ENCODE measurements around the gene JMJD4. TPM values are rescaled to one million over a fixed set of nuclear protein-coding genes. Genes with fewer than 3 reads are reported as not detected.

JMJD4 gene
- polyA plus RNA-seq, 1 donor (not counting 4 experiments of a cell fraction or from before 2014, with no cell fraction given) = 19.5 TPM

- dilution Hi-C loops (cut with MboI; ENCODE audit: extremely low pct_ligation_motif_present, low sequenced_read_pairs) = no loop called here
- peaks cover 4% of the 10 kb centered on the region for H3K79me2 ChIP-seq (ENCODE audit: control insufficient read depth, insufficient read depth, low read length)
- H3K9me1 ChIP-seq (ENCODE audit: control insufficient read depth, extremely low read depth, insufficient read depth, low read length) = no peaks in the 10 kb centered on the region
- H3K27ac ChIP-seq (ENCODE audit: control insufficient read depth, insufficient read depth, low read length) = no peak overlapping the region
- H3K4me1 ChIP-seq (ENCODE audit: control insufficient read depth, extremely low read depth, insufficient read depth, low read length) = peaks cover 24% of the 10 kb centered on the region
- no peak overlapping the region for H3K4me2 ChIP-seq (ENCODE audit: control insufficient read depth, extremely low read depth, insufficient read depth, low read depth, low read length)
- no peaks in the 10 kb centered on the region for H3K27me3 ChIP-seq (ENCODE audit: control insufficient read depth, extremely low read depth, insufficient read depth, low read length)
- FAIRE-seq (no peak), DNase-seq (ENCODE audit: low read depth, low spot score) (no peak)
- H3K36me3 ChIP-seq (ENCODE audit: control insufficient read depth in 2 of 2, extremely low read depth in 1 of 2, insufficient read depth in 2 of 2, low read length in 2 of 2) = peaks cover 16 to 23% of the 10 kb centered on the region in 2 experiments
- H2AFZ ChIP-seq (ENCODE audit: control insufficient read depth, low read length) = no peak overlapping the region
- H3K4me3 ChIP-seq (ENCODE audit: control insufficient read depth in 2 of 3, extremely low read depth in 1 of 3, insufficient read depth in 2 of 3, low read depth in 1 of 3, low read length in 3 of 3) = no peak overlapping the region
- H3K9me3 ChIP-seq (ENCODE audit: control insufficient read depth, low read depth, low read length) = no peaks in the 10 kb centered on the region
- H3K9ac ChIP-seq (ENCODE audit: control insufficient read depth, extremely low read depth, insufficient read depth, low read length) = no peak overlapping the region
- TF ChIP-seq CTCF (optimal IDR thresholded peaks at IDR 0.05 in 1 of 3, IDR thresholded peaks at IDR 0.05 in 1 of 3, conservative IDR thresholded peaks at IDR 0.05 in 1 of 3; ENCODE audit: extremely low read depth in 1 of 3, insufficient read depth in 2 of 3, low read length in 3 of 3) (no peak), EZH2 (IDR thresholded peaks at IDR 0.05; ENCODE audit: low read length) (no peak)
- peaks cover 12% of the 10 kb centered on the region for H4K20me1 ChIP-seq (ENCODE audit: control insufficient read depth, extremely low read depth, insufficient read depth, low read length)
Observed at GRCh38 chr1:227766653-227767277, 31.7 kb upstream of the JMJD4 start.

- H3K27ac ChIP-seq (ENCODE audit: control insufficient read depth, insufficient read depth, low read length) = no peak overlapping the region
- no peak overlapping the region for H3K9ac ChIP-seq (ENCODE audit: control insufficient read depth, extremely low read depth, insufficient read depth, low read length)
- H3K9me1 ChIP-seq (ENCODE audit: control insufficient read depth, extremely low read depth, insufficient read depth, low read length) = no peaks in the 10 kb centered on the region
- TF ChIP-seq EZH2 (IDR thresholded peaks at IDR 0.05; ENCODE audit: low read length) = no peak
- TF ChIP-seq CTCF (optimal IDR thresholded peaks at IDR 0.05 in 1 of 3, IDR thresholded peaks at IDR 0.05 in 1 of 3, conservative IDR thresholded peaks at IDR 0.05 in 1 of 3; ENCODE audit: extremely low read depth in 1 of 3, insufficient read depth in 2 of 3, low read length in 3 of 3) = no peak
- no peak for DNase-seq (ENCODE audit: low read depth, low spot score)
- dilution Hi-C loops (cut with MboI; ENCODE audit: extremely low pct_ligation_motif_present, low sequenced_read_pairs) = no loop called here
- H4K20me1 ChIP-seq (ENCODE audit: control insufficient read depth, extremely low read depth, insufficient read depth, low read length) = peaks cover 12% of the 10 kb centered on the region
- H3K36me3 ChIP-seq (ENCODE audit: control insufficient read depth in 2 of 2, extremely low read depth in 1 of 2, insufficient read depth in 2 of 2, low read length in 2 of 2) = peaks cover 16 to 25% of the 10 kb centered on the region in 2 experiments
- no peak overlapping the region for H3K4me2 ChIP-seq (ENCODE audit: control insufficient read depth, extremely low read depth, insufficient read depth, low read depth, low read length)
- no peak overlapping the region for H3K4me3 ChIP-seq (ENCODE audit: control insufficient read depth in 2 of 3, extremely low read depth in 1 of 3, insufficient read depth in 2 of 3, low read depth in 1 of 3, low read length in 3 of 3)
- peaks cover 6% of the 10 kb centered on the region for H3K79me2 ChIP-seq (ENCODE audit: control insufficient read depth, insufficient read depth, low read length)
- no peaks in the 10 kb centered on the region for H3K27me3 ChIP-seq (ENCODE audit: control insufficient read depth, extremely low read depth, insufficient read depth, low read length)
- H3K9me3 ChIP-seq (ENCODE audit: control insufficient read depth, low read depth, low read length) = no peaks in the 10 kb centered on the region
- no peak overlapping the region for H2AFZ ChIP-seq (ENCODE audit: control insufficient read depth, low read length)
- peaks cover 24% of the 10 kb centered on the region for H3K4me1 ChIP-seq (ENCODE audit: control insufficient read depth, extremely low read depth, insufficient read depth, low read length)
- no peak for FAIRE-seq
Observed at GRCh38 chr1:227766015-227766634, 31.0 kb upstream of the JMJD4 start.
